Panc1 (cell line): ENCODE data around the gene CDK17. TPM values are rescaled to one million over a fixed set of nuclear protein-coding genes. Genes with fewer than 3 reads are reported as not detected.

Experiments
- ATAC-seq: fragments of 200-7000 bp; cut with Tn5 transposase; 2 replicates; pipeline ENCODE4 v1.9.1; 2020; ENCODE audit warnings: mild to moderate bottlenecking, moderate library complexity
- BruUV-seq: library from RNA; stranded (reverse); fragments of 400-500 nt; replicated peaks from 2 replicates; lab custom pipeline; 2021; lab: Mats Ljungman, UMichigan
- CTCF ChIA-PET: fragments of 300-600 bp; sonication (Branson Sonifier 250); formaldehyde crosslinking; loops from one replicate; lab custom pipeline; 2022; ENCODE audit warnings: antibody characterized with exemption; lab: Charles Lee
- POLR2A ChIA-PET: fragments of 300-600 bp; sonication (Branson Sonifier 250); formaldehyde crosslinking; loops from one replicate; lab custom pipeline; 2022; ENCODE audit warnings: antibody characterized with exemption; lab: Charles Lee
- DNase-seq: peaks from one replicate; pipeline ENCODE4 v3.0.0-alpha.2; 2010; ENCODE audit warnings: low read depth, low spot score
- H3K27ac ChIP-seq: 2 replicates; pipeline ENCODE4 v1.5.1; 2011; ENCODE audit warnings: mild to moderate bottlenecking, low read length, inconsistent platforms
- H3K27me3 ChIP-seq: fragments of 200-500 bp; sonication (Bioruptor generic); 2 replicates; pipeline ENCODE4 v1.6.0; 2014; ENCODE audit warnings: low read length, inconsistent platforms; ENCODE audit not compliant: control insufficient read depth, insufficient read depth
- H3K36me3 ChIP-seq: fragments of 200-500 bp; sonication (Bioruptor generic); 2 replicates; pipeline ENCODE4 v1.5.1; 2014; ENCODE audit warnings: inconsistent platforms, mild to moderate bottlenecking, low read length, moderate library complexity; ENCODE audit not compliant: control insufficient read depth, insufficient read depth
- H3K4me1 ChIP-seq: 2 replicates; pipeline ENCODE4 v1.5.1; 2011; ENCODE audit warnings: inconsistent platforms, mild to moderate bottlenecking, low read length, moderate library complexity; ENCODE audit not compliant: control insufficient read depth, insufficient read depth
- H3K4me3 ChIP-seq, 2 experiments: 2 replicates each; pipeline ENCODE4 v1.5.1; 2011 to 2012; ENCODE audit warnings: low read depth in 2 of 2, low read length in 2 of 2, mild to moderate bottlenecking in 2 of 2, inconsistent platforms in 1 of 2, moderate library complexity in 1 of 2
- H3K9me3 ChIP-seq: fragments of 200-500 bp; sonication (Bioruptor generic); 2 replicates; pipeline ENCODE4 v1.5.1; 2014; ENCODE audit warnings: low read depth, mild to moderate bottlenecking, inconsistent platforms, low read length, moderate library complexity; ENCODE audit not compliant: control insufficient read depth, insufficient read depth
- CTCF ChIP-seq: fragments of 450-650 bp; IDR thresholded peaks from 2 replicates; pipeline ENCODE4 v1.5.1; 2017; ENCODE audit warnings: mild to moderate bottlenecking
- POLR2AphosphoS5 ChIP-seq: IDR thresholded peaks from 2 replicates; pipeline ENCODE4 v1.6.1; 2012; ENCODE audit warnings: mild to moderate bottlenecking, low read depth, low read length, moderate library complexity
- REST ChIP-seq, 2 experiments: IDR thresholded peaks; 2 replicates each; pipeline ENCODE4 v1.6.1; 2011 to 2012; ENCODE audit warnings: low read depth in 2 of 2, control low read depth in 1 of 2, low read length in 1 of 2, mild to moderate bottlenecking in 1 of 2, moderate library complexity in 1 of 2; ENCODE audit not compliant: insufficient read depth in 1 of 2
- SIN3A ChIP-seq: IDR thresholded peaks from 2 replicates; pipeline ENCODE4 v1.6.1; 2012; ENCODE audit warnings: low read depth, mild to moderate bottlenecking, low read length, moderate library complexity, borderline replicate concordance; ENCODE audit not compliant: insufficient read depth
- TCF7L2 ChIP-seq: IDR thresholded peaks from 2 replicates; pipeline ENCODE4 v1.6.1; 2011; ENCODE audit warnings: mild to moderate bottlenecking, low read depth, low read length, inconsistent platforms
- in situ Hi-C: cut with HindIII; loops from 2 replicates; pipeline ENCODE4 v1.10.0; 2016; ENCODE audit warnings: low sequenced_read_pairs, low pct_unique_long_range_greater_than_20kb
- intact Hi-C: fragments of 100-400 bp; cut with micrococcal nuclease; formaldehyde crosslinking; loops from one replicate; pipeline ENCODE4 v1.10.0; 2022; ENCODE audit not compliant: unreplicated experiment
- total RNA-seq: library from RNA; stranded (reverse); gene quantifications from one replicate; pipeline ENCODE4 v1.2.1, GENCODE V29; 2021; ENCODE audit not compliant: unreplicated experiment

Gene CDK17
- total RNA-seq, 1 experiment from 2014 or later: 23.2 TPM

GRCh38 chr12:96311191-96311590, 89.0 kb downstream of the CDK17 start:
- BruUV-seq: no TSS peak
- ATAC-seq (no peak), DNase-seq (no peak)
- in situ Hi-C loops (no loop called here), intact Hi-C loops (no loop called here)
- Histone ChIP-seq H3K4me3 (no peak overlapping the region), H3K27ac (no peak overlapping the region), H3K36me3 (0 out of 2 replicates have a peak, but pooled peaks cover 4% of the 10 kb centered on the region), H3K27me3 (no peaks in the 10 kb centered on the region), H3K4me1 (peaks cover 5% of the 10 kb centered on the region; the same call in 1 of the 2 replicates), H3K9me3 (no peaks in the 10 kb centered on the region)
- ChIA-PET POLR2A (no interaction called here), CTCF (no interaction called here)
- TF ChIP-seq CTCF (no peak), TCF7L2 (no peak), REST (IDR thresholded peaks at IDR 0.05; ENCODE audit: insufficient read depth in 1 of 2, low read depth in 2 of 2, low read length in 1 of 2) (no peak), POLR2AphosphoS5 (no peak), SIN3A (no peak)

DNA sequence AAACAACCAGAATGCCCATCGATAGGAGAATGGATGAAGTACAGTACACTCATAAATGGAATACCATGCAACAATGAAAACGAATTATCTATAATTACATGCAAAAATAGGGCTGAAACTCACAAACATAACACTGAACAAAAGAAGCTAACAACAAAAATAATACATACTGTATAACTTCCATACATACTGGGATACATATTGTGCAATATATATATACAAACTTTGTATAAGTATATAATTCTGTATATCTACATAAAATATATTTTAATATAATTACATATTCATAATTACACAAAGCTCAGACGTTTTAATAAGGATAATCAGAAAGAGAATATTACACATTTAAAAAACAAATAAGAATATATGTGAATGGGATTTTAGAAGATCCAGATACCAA, 90.2 kb downstream of the CDK17 start:
- Histone ChIP-seq H3K9me3 (no peaks in the 10 kb centered on the region), H3K36me3 (0 out of 2 replicates have a peak, but pooled peaks cover 4% of the 10 kb centered on the region), H3K4me1 (no peaks in the 10 kb centered on the region), H3K27ac (no peak overlapping the region), H3K27me3 (no peaks in the 10 kb centered on the region), H3K4me3 (no peak overlapping the region)
- intact Hi-C loops (no loop called here), in situ Hi-C loops (no loop called here)
- CTCF ChIA-PET: no interaction called here
- BruUV-seq: no TSS peak
- POLR2A ChIA-PET: interaction anchor here (0.7 kb wide), 1 partner anchor 161 kb away, joined by 5 read pairs; no protein-coding TSS in a partner anchor
- no peak for ATAC-seq
- DNase-seq: no peak
- no peak for TF ChIP-seq SIN3A

DNA sequence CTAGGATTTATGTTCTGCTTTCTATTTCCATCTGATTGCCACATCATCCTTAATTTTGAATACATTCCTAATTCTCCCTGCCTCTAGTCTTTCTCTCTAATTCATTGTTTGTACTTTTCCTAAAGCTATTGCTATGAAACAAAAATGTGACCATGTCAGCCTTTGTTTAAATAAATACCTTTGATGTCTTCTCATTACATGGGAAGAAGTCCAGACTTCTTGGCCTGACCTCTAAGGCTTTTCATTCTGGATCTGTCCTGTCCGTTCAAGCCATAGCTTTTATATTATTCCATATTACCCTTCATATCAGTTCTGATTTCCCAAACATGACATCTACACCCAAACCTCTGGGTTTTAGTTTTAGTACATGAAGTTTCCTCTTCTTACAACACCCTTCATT, 91.4 kb downstream of the CDK17 start:
- Histone ChIP-seq H3K27me3 (no peaks in the 10 kb centered on the region), H3K36me3 (0 out of 2 replicates have a peak, but pooled peaks cover 4% of the 10 kb centered on the region), H3K4me3 (no peak overlapping the region), H3K9me3 (no peaks in the 10 kb centered on the region), H3K4me1 (no peaks in the 10 kb centered on the region), H3K27ac (no peak overlapping the region)
- in situ Hi-C loops (no loop called here), intact Hi-C loops (loop anchor here (10.0 kb wide), 1 partner anchor 86 kb away; no protein-coding TSS in a partner anchor)
- ATAC-seq: no peak
- no peak for TF ChIP-seq TCF7L2
- no peak for TF ChIP-seq POLR2AphosphoS5
- no peak for TF ChIP-seq SIN3A
- TF ChIP-seq CTCF: no peak
- TF ChIP-seq REST (IDR thresholded peaks at IDR 0.05; ENCODE audit: insufficient read depth in 1 of 2, low read depth in 2 of 2, low read length in 1 of 2): no peak
- ChIA-PET POLR2A (interaction anchor here (0.6 kb wide), 1 partner anchor 81 kb away, joined by 6 read pairs; no protein-coding TSS in a partner anchor), CTCF (no interaction called here)
- no peak for DNase-seq
- BruUV-seq: TSS peak; percentile 34
